Keratinocyte (primary cell): ENCODE data around the gene KIF18B.

Experiments
- CTCF ChIP-seq, 3 experiments: IDR thresholded peaks in 1 of 3; conservative IDR thresholded peaks in 1 of 3; optimal IDR thresholded peaks in 1 of 3; 2 replicates in 2 of 3; 3 replicates in 1 of 3; pipeline versions ENCODE3 to v1.5.1; 2011; ENCODE audit warnings: low read length in 3 of 3, mild to moderate bottlenecking in 3 of 3, moderate library complexity in 2 of 3, control low read depth in 1 of 3, inconsistent platforms in 1 of 3; ENCODE audit not compliant: insufficient read depth in 2 of 3; ENCODE audit errors: extremely low read depth in 1 of 3
- EZH2 ChIP-seq: IDR thresholded peaks from one replicate; pipeline ENCODE4 v1.6.1; 2012; ENCODE audit warnings: inconsistent platforms, mild to moderate bottlenecking, low read length, moderate library complexity

DNA sequence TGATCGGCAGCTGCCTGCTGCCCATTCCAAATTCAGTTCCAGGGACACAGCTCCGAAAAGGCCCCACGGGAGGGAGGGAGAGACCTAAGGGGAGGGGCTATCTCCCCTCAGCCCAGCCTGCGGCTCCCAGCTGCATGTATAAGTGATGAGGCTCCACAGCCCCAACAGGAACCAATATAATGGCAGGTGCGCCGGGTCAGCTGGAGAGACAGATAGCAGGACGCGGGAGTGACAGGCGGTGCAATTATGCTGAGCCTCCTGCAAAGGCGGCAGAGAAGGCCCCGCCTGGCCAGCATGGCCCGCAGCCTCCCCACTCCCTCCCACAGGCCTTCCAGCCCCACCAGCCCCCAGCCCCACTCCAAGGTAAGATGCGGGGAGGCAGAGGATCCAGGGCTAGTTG lies 28.6 kb upstream of the KIF18B start:
- no peak for TF ChIP-seq CTCF (optimal IDR thresholded peaks at IDR 0.05 in 1 of 3, IDR thresholded peaks at IDR 0.05 in 1 of 3, conservative IDR thresholded peaks at IDR 0.05 in 1 of 3; ENCODE audit: extremely low read depth in 1 of 3, insufficient read depth in 2 of 3, low read length in 3 of 3)
- TF ChIP-seq EZH2 = no peak
